ENCODE data around the gene MSI2. TPM values are rescaled to one million over a fixed set of nuclear protein-coding genes. Genes with fewer than 3 reads are reported as not detected.

MSI2 gene
- total and polyA plus RNA-seq, 2 donors (not counting 3 experiments of a cell fraction or from before 2014, with no cell fraction given), result 20.9 to 59.3 TPM

DNA sequence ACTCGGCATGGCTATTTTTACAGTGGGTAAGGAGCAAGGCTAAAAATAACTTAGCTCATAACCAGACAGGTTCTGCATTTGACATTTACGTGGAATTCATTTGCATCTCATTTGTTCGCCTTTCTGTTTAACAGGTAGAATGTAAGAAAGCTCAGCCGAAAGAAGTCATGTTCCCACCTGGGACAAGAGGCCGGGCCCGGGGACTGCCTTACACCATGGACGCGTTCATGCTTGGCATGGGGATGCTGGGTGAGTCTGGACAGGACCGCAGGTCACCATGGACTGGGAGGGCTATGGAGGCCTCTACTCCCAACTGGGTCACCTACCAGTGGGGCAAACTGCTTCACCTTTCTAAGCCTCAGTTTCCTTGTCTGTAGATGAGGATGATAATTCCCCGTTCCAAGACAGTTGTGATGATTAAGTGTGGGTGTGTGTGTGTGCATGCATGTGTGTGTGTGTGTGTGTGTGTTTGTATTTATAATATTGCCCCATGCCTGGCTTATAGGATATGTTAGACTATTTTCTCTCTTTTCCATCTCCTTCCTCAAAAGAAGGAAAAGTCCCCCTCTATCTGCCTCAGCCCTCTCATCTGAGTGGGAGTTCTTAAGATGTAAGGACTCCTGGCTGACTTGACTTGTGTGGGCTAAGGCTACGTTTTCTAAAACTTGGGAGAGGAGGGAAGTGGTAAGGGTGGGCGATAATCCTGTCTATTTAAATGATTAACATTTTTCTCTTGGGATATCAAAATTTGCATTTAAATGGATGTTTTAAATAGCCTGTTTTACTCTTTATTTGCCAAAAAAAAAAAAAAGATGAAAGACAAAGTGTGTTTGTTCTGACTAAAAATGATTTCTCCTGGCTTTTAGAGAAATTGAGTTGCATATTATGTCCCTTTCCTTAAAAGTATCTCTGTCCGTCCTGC is 359.8 kb downstream of the MSI2 start:
- intact Hi-C loops (cut with micrococcal nuclease), result no loop called here
- DNase-seq (ENCODE audit: low read depth, low spot score) (no peak), FAIRE-seq (no peak)
- no peaks in the 10 kb centered on the region for H3K27me3 ChIP-seq (ENCODE audit: control insufficient read depth in 2 of 2, insufficient read depth in 2 of 2, low read length in 2 of 2)
- H3K9ac ChIP-seq (replicated peaks; ENCODE audit: extremely low read depth, insufficient read depth, low read length), result no peak overlapping the region
- no peak overlapping the region for H3K27ac ChIP-seq (ENCODE audit: insufficient read depth, low read depth, low read length)
- no peak overlapping the region for H3K4me2 ChIP-seq (ENCODE audit: insufficient read depth, low read length)
- no peak overlapping the region for H2AFZ ChIP-seq (ENCODE audit: low read depth, low read length)
- H3K4me1 ChIP-seq (ENCODE audit: control insufficient read depth, extremely low read depth, insufficient read depth, low read length), result no peaks in the 10 kb centered on the region
- BruUV-seq (replicated peaks), result no TSS peak
- no peaks in the 10 kb centered on the region for H3K9me3 ChIP-seq (replicated peaks; ENCODE audit: control insufficient read depth, insufficient read depth, low read length)
- POLR2A ChIA-PET, result no interaction called here
- H3K79me2 ChIP-seq (ENCODE audit: control insufficient read depth, insufficient read depth, low read length), result no peaks in the 10 kb centered on the region
- TF ChIP-seq, protein P1, sequence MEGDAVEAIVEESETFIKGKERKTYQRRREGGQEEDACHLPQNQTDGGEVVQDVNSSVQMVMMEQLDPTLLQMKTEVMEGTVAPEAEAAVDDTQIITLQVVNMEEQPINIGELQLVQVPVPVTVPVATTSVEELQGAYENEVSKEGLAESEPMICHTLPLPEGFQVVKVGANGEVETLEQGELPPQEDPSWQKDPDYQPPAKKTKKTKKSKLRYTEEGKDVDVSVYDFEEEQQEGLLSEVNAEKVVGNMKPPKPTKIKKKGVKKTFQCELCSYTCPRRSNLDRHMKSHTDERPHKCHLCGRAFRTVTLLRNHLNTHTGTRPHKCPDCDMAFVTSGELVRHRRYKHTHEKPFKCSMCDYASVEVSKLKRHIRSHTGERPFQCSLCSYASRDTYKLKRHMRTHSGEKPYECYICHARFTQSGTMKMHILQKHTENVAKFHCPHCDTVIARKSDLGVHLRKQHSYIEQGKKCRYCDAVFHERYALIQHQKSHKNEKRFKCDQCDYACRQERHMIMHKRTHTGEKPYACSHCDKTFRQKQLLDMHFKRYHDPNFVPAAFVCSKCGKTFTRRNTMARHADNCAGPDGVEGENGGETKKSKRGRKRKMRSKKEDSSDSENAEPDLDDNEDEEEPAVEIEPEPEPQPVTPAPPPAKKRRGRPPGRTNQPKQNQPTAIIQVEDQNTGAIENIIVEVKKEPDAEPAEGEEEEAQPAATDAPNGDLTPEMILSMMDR (IDR thresholded peaks at IDR 0.05; ENCODE audit: extremely low read depth in 1 of 2, insufficient read depth in 1 of 2, low read depth in 1 of 2, low read length in 2 of 2), result no peak
- CTCF ChIA-PET, result interaction anchor here (0.6 to 1.2 kb wide), 2 partner anchors 202 to 373 kb away, joined by 3 read pairs; no protein-coding TSS in a partner anchor
- no peaks in the 10 kb centered on the region for H3K9me1 ChIP-seq (replicated peaks; ENCODE audit: control insufficient read depth, extremely low read depth, insufficient read depth, low read length)
- dilution Hi-C loops (cut with MboI; ENCODE audit: extremely low pct_ligation_motif_present, low sequenced_read_pairs), result no loop called here
- H4K20me1 ChIP-seq (replicated peaks; ENCODE audit: control insufficient read depth, extremely low read depth, insufficient read depth, low read length), result no peaks in the 10 kb centered on the region
- peaks cover 0 to 6% of the 10 kb centered on the region in 2 experiments for H3K36me3 ChIP-seq (ENCODE audit: control insufficient read depth in 2 of 2, extremely low read depth in 1 of 2, insufficient read depth in 2 of 2, low read length in 2 of 2)
- H3K4me3 ChIP-seq (replicated peaks in 1 of 3; ENCODE audit: insufficient read depth in 1 of 3, low read depth in 1 of 3, low read length in 3 of 3), result no peak overlapping the region

DNA sequence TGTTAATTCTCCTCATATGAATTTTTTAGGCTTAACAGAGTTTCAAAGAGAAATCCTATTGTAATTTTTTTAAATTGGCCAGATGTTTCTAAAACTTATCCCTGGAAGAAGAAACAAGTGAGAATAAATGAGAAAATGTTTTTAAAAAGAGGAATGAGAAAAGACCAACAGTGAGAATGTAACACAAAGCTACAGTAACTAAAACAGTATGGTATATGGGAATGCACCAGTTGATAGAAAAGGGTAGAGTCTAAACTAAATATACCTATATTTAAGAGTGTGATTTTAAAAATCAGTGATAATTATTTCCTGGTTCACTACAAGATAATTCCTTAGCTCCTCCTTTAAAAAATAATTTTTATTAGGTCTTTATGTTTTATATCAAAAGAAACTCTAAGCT is 360.9 kb downstream of the MSI2 start:
- dilution Hi-C loops (cut with MboI; ENCODE audit: extremely low pct_ligation_motif_present, low sequenced_read_pairs) (no loop called here), intact Hi-C loops (cut with micrococcal nuclease) (no loop called here)
- Histone ChIP-seq H3K4me1 (ENCODE audit: control insufficient read depth, extremely low read depth, insufficient read depth, low read length) (peaks cover under 1% of the 10 kb centered on the region), H3K27ac (ENCODE audit: insufficient read depth, low read depth, low read length) (no peak overlapping the region), H3K9me1 (replicated peaks; ENCODE audit: control insufficient read depth, extremely low read depth, insufficient read depth, low read length) (no peaks in the 10 kb centered on the region), H3K9me3 (replicated peaks; ENCODE audit: control insufficient read depth, insufficient read depth, low read length) (no peaks in the 10 kb centered on the region), H3K4me3 (replicated peaks in 1 of 3; ENCODE audit: insufficient read depth in 1 of 3, low read depth in 1 of 3, low read length in 3 of 3) (no peak overlapping the region), H3K9ac (replicated peaks; ENCODE audit: extremely low read depth, insufficient read depth, low read length) (no peak overlapping the region), H3K36me3 (ENCODE audit: control insufficient read depth in 2 of 2, extremely low read depth in 1 of 2, insufficient read depth in 2 of 2, low read length in 2 of 2) (peaks cover 0 to 6% of the 10 kb centered on the region in 2 experiments), H4K20me1 (replicated peaks; ENCODE audit: control insufficient read depth, extremely low read depth, insufficient read depth, low read length) (no peaks in the 10 kb centered on the region), H3K4me2 (ENCODE audit: insufficient read depth, low read length) (no peak overlapping the region), H3K27me3 (ENCODE audit: control insufficient read depth in 2 of 2, insufficient read depth in 2 of 2, low read length in 2 of 2) (no peaks in the 10 kb centered on the region), H3K79me2 (ENCODE audit: control insufficient read depth, insufficient read depth, low read length) (no peaks in the 10 kb centered on the region), H2AFZ (ENCODE audit: low read depth, low read length) (no peak overlapping the region)
- DNase-seq (ENCODE audit: low read depth, low spot score) (no peak), FAIRE-seq (no peak)
- TF ChIP-seq MYC (IDR thresholded peaks at IDR 0.05; ENCODE audit: low read depth, low read length) (no peak), FOS (IDR thresholded peaks at IDR 0.05; ENCODE audit: borderline replicate concordance, insufficient read depth, low read length) (no peak), GATA2 (IDR thresholded peaks at IDR 0.05; ENCODE audit: insufficient read depth, insufficient read length, low read depth, low read length) (no peak), POLR2AphosphoS5 (IDR thresholded peaks at IDR 0.05; ENCODE audit: insufficient read depth, low read depth, low read length) (no peak), EZH2 (IDR thresholded peaks at IDR 0.05; ENCODE audit: borderline replicate concordance, low read depth, low read length, severe bottlenecking) (no peak), POLR2A (IDR thresholded peaks at IDR 0.05; ENCODE audit: low read depth, low read length) (no peak), JUN (IDR thresholded peaks at IDR 0.05; ENCODE audit: borderline replicate concordance, insufficient read depth, insufficient read length, low read depth) (no peak)
- TF ChIP-seq, protein P1 (IDR thresholded peaks at IDR 0.05; ENCODE audit: extremely low read depth in 1 of 2, insufficient read depth in 1 of 2, low read depth in 1 of 2, low read length in 2 of 2), result no peak
- TF ChIP-seq, protein P2, sequence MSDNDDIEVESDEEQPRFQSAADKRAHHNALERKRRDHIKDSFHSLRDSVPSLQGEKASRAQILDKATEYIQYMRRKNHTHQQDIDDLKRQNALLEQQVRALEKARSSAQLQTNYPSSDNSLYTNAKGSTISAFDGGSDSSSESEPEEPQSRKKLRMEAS (IDR thresholded peaks at IDR 0.05; ENCODE audit: insufficient read depth, insufficient read length), result no peak
- CTCF ChIA-PET, result no interaction called here
- BruUV-seq (replicated peaks), result no TSS peak
- POLR2A ChIA-PET, result no interaction called here

All from endothelial cell of umbilical vein (primary cell).